Measurements from ENCODE around the gene CORIN. TPM values are rescaled to one million over a fixed set of nuclear protein-coding genes. Genes with fewer than 3 reads are reported as not detected.
A peak's percentile ranks its signal among the peaks of the same experiment; 100 is the strongest.

The CORIN gene
- polyA plus RNA-seq, 3 donors: 0.01 TPM; not detected in 2

- Mint-ChIP-seq H3K36me3 (peaks cover 59 to 68% of the 10 kb centered on the region in 2 donors), H3K27ac (no peak overlapping the region), H3K9me3 (peaks cover 0 to 4% (median 0%) of the 10 kb centered on the region in 7 donors), H3K4me3 (no peak overlapping the region), H3K27me3 (ENCODE audit: low read depth in 3 of 3) (peaks cover 0 to 2% (median 0%) of the 10 kb centered on the region in 3 donors), H3K4me1 (no peaks in the 10 kb centered on the region)
- Histone ChIP-seq H3K36me3 (replicated peaks in 1 of 2; ENCODE audit: control insufficient read depth in 1 of 2, insufficient read depth in 2 of 2, low read length in 2 of 2) (peaks cover 47 to 92% of the 10 kb centered on the region in 2 donors), H3K79me2 (ENCODE audit: insufficient read depth, low read length) (no peaks in the 10 kb centered on the region), H3K9me3 (replicated peaks in 1 of 2; ENCODE audit: control insufficient read depth in 1 of 2, insufficient read depth in 1 of 2, low read length in 2 of 2) (no peaks in the 10 kb centered on the region), H2AFZ (ENCODE audit: insufficient read depth, low read depth, low read length, poor library complexity, severe bottlenecking) (no peak overlapping the region), H3K4me3 (replicated peaks in 1 of 3; ENCODE audit: low read depth in 2 of 3, low read length in 3 of 3) (no peak overlapping the region), H3K27ac (ENCODE audit: low read depth in 1 of 2, low read length in 2 of 2) (no peak overlapping the region), H3K9ac (ENCODE audit: insufficient read depth, low read length, poor library complexity, severe bottlenecking) (no peak overlapping the region), H3K4me1 (ENCODE audit: control insufficient read depth in 1 of 2, insufficient read depth in 2 of 2, low read length in 2 of 2) (no peaks in the 10 kb centered on the region), H4K20me1 (ENCODE audit: insufficient read depth, low read length) (no peaks in the 10 kb centered on the region), H3K27me3 (ENCODE audit: control insufficient read depth in 2 of 2, insufficient read depth in 2 of 2, low read length in 2 of 2) (no peaks in the 10 kb centered on the region), H3K4me2 (replicated peaks; ENCODE audit: extremely low read depth, low read length, poor library complexity, severe bottlenecking) (no peak overlapping the region)
- no peak for TF ChIP-seq CTCF (IDR thresholded peaks at IDR 0.05)
- DNase-seq: no peak
- no CpG with 5 or more reads among the region's 2 CpGs for WGBS (ENCODE audit: insufficient coverage)
- intact Hi-C loops (cut with micrococcal nuclease): no loop called here
Measured at GRCh38 chr4:47553329-47554125, 284.3 kb downstream of the CORIN start.

- Histone ChIP-seq H3K79me2 (ENCODE audit: insufficient read depth, low read length) (no peaks in the 10 kb centered on the region), H3K9me3 (replicated peaks in 1 of 2; ENCODE audit: control insufficient read depth in 1 of 2, insufficient read depth in 1 of 2, low read length in 2 of 2) (no peaks in the 10 kb centered on the region), H3K27me3 (ENCODE audit: control insufficient read depth in 2 of 2, insufficient read depth in 2 of 2, low read length in 2 of 2) (no peaks in the 10 kb centered on the region), H3K4me2 (replicated peaks; ENCODE audit: extremely low read depth, low read length, poor library complexity, severe bottlenecking) (no peak overlapping the region), H3K36me3 (replicated peaks in 1 of 2; ENCODE audit: control insufficient read depth in 1 of 2, insufficient read depth in 2 of 2, low read length in 2 of 2) (peaks cover 49 to 99% of the 10 kb centered on the region in 2 donors), H3K9ac (ENCODE audit: insufficient read depth, low read length, poor library complexity, severe bottlenecking) (no peak overlapping the region), H2AFZ (ENCODE audit: insufficient read depth, low read depth, low read length, poor library complexity, severe bottlenecking) (no peak overlapping the region), H3K4me1 (ENCODE audit: control insufficient read depth in 1 of 2, insufficient read depth in 2 of 2, low read length in 2 of 2) (no peaks in the 10 kb centered on the region), H4K20me1 (ENCODE audit: insufficient read depth, low read length) (no peaks in the 10 kb centered on the region), H3K4me3 (replicated peaks in 1 of 3; ENCODE audit: low read depth in 2 of 3, low read length in 3 of 3) (no peak overlapping the region), H3K27ac (ENCODE audit: low read depth in 1 of 2, low read length in 2 of 2) (no peak overlapping the region)
- no peaks in the 10 kb centered on the region for H3K4me1 Mint-ChIP-seq
- DNase-seq: no peak
- peaks cover 0 to 4% (median 0%) of the 10 kb centered on the region in 7 donors for H3K9me3 Mint-ChIP-seq
- peak overlapping the region in 1 of 7 donors; percentile 58 for H3K27ac Mint-ChIP-seq
- intact Hi-C loops (cut with micrococcal nuclease): no loop called here
- H3K36me3 Mint-ChIP-seq: peaks cover 65 to 78% of the 10 kb centered on the region in 2 donors
- H3K27me3 Mint-ChIP-seq (ENCODE audit: low read depth in 3 of 3): peaks cover 0 to 2% (median 0%) of the 10 kb centered on the region in 3 donors
- no peak overlapping the region for H3K4me3 Mint-ChIP-seq
- no peak for TF ChIP-seq CTCF (IDR thresholded peaks at IDR 0.05)
Measured at GRCh38 chr4:47551682-47552081, 286.2 kb downstream of the CORIN start.
